ENCODE results near the gene OS9.

DNA sequence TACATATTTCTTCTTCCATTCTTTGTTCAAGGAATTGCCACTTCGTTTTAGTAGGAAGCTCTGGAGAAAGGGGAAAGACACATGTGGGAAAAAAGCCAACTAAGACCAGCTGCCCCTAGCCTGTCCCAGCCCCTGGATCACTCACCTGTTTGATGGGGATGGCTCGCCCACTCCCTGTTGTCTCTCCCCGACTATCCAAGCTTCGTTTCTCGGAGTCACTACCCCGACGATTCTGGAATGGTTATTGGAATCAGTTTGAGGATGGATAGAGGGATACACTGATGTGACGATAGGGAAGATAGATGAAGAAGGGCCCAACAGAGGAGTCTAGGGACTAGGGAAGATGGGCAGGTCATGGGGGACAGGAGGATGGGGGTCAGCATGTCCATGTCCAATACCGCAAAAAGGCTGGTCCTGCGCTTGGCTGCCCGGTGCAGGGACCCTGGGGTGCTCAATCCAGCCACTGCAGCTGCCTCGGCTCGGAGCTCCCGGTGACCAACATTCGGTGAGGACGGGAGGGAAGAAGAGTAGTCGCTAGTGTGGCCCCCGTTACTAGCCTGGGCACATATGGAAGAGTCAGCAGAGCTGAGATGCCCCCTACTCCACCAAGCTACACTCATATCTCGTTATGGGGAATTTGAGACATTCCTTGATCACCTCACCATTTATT is 37.6 kb downstream of the OS9 start:
- TF ChIP-seq SMC3 (IDR thresholded peaks at IDR 0.05) = no peak
- no peak for TF ChIP-seq CTCF (IDR thresholded peaks at IDR 0.05)
- TF ChIP-seq MAX (IDR thresholded peaks at IDR 0.05) = no peak
- no peak for TF ChIP-seq EP300 (IDR thresholded peaks at IDR 0.05)
- TF ChIP-seq, protein P1, sequence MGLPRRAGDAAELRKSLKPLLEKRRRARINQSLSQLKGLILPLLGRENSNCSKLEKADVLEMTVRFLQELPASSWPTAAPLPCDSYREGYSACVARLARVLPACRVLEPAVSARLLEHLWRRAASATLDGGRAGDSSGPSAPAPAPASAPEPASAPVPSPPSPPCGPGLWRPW (IDR thresholded peaks at IDR 0.05) = no peak
- TF ChIP-seq, protein P2, sequence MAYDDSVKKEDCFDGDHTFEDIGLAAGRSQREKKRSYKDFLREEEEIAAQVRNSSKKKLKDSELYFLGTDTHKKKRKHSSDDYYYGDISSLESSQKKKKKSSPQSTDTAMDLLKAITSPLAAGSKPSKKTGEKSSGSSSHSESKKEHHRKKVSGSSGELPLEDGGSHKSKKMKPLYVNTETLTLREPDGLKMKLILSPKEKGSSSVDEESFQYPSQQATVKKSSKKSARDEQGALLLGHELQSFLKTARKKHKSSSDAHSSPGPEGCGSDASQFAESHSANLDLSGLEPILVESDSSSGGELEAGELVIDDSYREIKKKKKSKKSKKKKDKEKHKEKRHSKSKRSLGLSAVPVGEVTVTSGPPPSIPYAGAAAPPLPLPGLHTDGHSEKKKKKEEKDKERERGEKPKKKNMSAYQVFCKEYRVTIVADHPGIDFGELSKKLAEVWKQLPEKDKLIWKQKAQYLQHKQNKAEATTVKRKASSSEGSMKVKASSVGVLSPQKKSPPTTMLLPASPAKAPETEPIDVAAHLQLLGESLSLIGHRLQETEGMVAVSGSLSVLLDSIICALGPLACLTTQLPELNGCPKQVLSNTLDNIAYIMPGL (CRISPR knock-in tag; IDR thresholded peaks at IDR 0.05; ENCODE audit: borderline replicate concordance) = no peak
- no peak for TF ChIP-seq NFE2L2 (conservative IDR thresholded peaks at IDR 0.05; ENCODE audit: low read length)
- TF ChIP-seq USF2 (IDR thresholded peaks at IDR 0.05) = no peak
- TF ChIP-seq, protein P3, sequence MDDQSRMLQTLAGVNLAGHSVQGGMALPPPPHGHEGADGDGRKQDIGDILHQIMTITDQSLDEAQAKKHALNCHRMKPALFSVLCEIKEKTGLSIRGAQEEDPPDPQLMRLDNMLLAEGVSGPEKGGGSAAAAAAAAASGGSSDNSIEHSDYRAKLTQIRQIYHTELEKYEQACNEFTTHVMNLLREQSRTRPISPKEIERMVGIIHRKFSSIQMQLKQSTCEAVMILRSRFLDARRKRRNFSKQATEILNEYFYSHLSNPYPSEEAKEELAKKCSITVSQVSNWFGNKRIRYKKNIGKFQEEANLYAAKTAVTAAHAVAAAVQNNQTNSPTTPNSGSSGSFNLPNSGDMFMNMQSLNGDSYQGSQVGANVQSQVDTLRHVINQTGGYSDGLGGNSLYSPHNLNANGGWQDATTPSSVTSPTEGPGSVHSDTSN (IDR thresholded peaks at IDR 0.05) = no peak
- no peak for TF ChIP-seq CBX2 (IDR thresholded peaks at IDR 0.05; ENCODE audit: borderline replicate concordance, low read depth)
- no peak for TF ChIP-seq POLR2A (IDR thresholded peaks at IDR 0.05; ENCODE audit: low read length)
- no peak for TF ChIP-seq SREBF2 (IDR thresholded peaks at IDR 0.05)
- no peak for TF ChIP-seq TP53 (CRISPR knock-in tag; IDR thresholded peaks at IDR 0.05)

Data from A549 (cell line).